HL-60/S4 (cell line): ENCODE measurements around the gene ITGAV.

Experiments
- in situ Hi-C: fragments of 300-500 bp; cut with MboI; formaldehyde crosslinking; loops from 2 replicates; pipeline ENCODE4 v1.14.3; 2022; ENCODE audit warnings: low sequenced_read_pairs

The ITGAV gene

DNA sequence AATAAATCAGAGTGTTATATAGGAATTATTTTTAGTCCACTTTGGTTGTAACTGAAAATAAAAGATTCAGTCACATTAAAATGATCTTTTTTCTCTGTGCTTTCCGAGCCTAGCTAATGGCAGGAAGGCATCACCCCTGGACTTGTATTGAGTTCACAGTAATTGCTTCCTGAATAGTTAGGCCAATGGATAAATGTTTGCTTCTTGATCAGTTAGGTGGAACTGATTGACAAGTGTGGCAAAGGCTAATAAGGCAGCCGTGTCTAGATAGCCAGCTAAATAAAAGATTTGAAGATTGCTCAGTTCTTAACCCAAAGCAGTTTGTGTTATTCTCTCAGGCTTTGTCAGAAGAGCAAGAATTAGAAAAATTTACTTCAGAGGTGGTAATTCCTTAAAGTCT lies 124.8 kb downstream of the ITGAV start:
- in situ Hi-C loops = no loop called here

DNA sequence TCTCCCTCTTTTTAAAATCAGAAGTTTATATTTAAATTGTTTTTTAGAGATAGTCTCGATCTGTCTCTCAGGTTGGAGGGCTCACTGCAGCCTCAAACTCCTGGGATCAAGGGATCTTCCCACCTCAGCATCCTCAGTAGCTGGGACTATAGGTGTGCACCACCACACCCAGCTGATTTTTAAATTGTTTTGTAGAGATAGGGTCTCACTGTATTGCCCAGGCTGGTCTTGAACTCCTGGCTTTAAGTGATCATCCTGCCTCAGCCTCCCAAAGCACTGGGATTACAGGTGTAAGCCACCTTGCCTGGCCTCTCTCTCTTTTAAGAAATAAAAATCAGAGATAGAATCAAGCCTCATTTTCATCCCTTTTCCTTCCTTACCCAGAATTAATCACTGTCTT lies 126.1 kb downstream of the ITGAV start:
- in situ Hi-C loops = no loop called here

DNA sequence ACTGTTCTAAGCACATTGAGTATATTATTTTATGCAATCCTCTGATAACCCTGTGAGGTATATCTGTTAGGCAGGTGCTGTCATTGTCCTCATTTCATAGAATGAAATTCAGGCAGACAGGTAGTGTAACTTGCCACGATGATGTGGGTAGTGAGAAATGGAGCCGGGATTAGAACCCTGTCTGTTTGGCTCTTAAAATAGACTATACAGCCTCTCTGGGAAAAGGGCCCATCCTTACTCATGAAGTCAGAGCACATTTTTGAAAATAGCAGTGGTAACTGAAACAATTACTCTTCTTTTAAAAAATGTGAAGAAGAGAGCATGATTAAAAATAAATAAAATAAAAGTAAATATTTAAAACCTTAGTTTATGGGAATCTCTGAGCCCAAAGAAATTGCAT lies 127.0 kb downstream of the ITGAV start:
- in situ Hi-C loops = no loop called here

DNA sequence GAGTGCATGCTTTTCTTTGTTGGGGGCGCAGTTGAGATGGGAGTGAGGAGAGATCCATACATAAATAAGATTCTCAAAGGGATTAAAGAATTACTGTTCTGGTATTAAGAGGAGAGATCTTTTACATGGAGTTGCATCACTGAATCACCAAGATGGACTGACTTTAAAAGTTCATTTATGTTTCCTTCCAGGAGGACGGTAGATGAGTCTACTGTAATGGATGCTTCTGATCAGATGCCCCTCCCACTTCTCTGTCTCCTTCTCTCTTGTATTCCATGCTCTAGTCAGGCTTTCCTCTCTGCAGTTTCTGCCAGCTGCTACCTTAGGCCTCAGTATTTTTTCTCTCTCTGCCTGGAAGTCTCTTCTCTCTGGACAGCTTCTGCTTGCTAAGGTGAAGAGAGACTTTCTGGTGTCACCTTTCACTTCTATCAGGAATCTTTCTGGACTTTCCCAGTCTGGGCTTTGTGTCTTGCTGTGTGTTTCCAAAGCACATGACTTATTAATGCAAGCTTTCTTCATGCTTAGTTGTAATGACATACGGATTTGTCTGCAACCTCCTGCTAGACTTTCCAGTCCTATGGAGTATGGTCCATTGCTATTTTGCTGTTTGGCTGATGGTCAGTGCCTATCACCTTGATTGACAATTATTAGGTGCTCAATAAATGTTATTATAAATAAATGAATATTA lies 127.6 kb downstream of the ITGAV start:
- in situ Hi-C loops = no loop called here

DNA sequence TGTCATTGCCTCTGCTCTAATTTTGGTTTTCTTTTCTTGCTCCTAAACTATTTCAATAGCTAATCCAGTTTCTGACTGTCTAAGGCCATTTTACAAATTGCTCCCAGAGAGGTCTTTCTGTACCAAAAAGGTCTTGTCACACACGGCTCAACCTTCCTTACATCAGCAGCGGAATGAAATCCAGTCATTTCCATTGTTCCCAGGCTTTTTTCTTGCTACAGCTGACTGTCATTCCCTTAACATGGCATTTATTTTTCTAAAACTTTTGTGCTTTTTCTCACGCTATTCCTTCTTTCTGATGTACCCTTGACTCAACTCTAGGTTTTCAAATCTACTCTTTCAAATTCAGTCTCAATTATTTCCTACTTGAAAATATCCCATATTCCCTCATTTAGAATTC lies 128.3 kb downstream of the ITGAV start:
- in situ Hi-C loops = no loop called here

DNA sequence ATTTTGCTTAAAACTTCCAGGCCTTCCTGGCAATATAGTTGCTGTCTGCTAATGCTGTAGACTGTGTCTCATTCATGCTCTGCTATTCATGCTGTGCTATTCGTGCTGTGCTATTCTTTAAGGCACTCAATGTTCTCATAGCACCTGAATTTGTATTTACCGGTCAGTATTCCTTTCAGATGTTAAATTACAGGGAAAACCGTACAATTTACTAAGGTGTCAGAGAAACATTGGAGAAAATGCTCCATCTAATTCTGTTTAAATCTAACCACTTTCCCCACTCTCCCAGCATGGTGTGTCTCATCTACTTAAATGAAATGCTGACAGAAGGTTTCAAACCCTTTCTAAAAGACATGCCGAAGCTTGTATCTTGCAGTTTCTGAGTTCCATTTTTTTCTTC lies 129.0 kb downstream of the ITGAV start:
- in situ Hi-C loops = no loop called here

DNA sequence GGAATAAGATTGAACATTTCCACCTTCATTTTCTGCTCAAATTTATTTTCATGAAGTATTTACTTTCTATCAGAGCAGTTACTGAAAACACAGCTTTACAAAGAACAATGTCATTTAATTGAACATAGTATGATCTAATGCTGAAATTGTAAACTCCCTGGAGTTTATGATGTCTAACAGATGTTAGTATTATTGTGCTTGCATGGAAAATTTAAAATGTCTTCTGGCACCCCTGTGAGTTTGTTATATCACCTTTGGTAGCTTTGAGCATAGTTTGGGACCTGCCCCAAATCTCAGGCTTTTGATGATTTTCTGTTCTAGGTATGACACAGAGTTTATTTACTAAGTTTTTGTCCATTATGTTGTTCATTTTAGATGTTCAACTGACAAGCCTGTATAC lies 132.1 kb downstream of the ITGAV start:
- in situ Hi-C loops = no loop called here

DNA sequence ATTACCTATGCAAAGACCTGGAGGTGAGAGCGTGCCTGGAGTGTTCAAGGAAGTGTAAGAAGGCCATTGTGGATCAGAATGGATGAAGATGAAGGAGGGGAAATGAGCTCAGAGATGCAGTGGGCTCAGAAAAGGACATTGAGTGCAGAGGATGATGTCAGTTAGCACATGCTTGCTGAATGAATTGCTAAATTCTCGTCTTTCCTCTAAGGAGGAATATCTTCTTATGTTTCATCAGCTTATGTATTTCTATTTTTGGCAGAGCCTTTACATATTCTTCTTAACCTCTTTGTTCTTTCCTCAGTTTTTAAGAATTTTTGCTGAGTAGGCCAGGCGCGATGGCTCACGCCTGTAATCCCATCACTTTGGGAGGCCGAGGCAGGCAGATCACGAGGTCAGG lies 134.9 kb downstream of the ITGAV start:
- in situ Hi-C loops = no loop called here

DNA sequence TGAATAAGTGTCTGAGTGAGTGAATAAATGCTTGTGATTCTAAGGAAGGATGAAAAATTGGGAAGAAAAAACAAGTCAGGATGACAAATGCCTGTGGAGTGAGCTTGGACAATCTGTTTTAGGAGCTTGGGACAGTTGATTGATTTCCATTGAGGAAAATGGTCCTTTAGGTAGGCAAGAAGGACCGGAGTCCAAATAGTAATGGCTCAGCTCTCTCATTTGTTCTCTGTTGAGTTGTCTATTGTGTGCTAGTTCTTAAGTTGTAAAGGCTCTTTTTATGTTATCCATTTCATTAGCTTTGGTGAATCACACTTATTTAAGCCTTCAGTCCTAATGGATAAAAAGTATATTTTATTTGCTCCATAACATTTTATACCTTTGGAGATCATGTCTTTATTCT lies 135.9 kb downstream of the ITGAV start:
- in situ Hi-C loops = no loop called here

DNA sequence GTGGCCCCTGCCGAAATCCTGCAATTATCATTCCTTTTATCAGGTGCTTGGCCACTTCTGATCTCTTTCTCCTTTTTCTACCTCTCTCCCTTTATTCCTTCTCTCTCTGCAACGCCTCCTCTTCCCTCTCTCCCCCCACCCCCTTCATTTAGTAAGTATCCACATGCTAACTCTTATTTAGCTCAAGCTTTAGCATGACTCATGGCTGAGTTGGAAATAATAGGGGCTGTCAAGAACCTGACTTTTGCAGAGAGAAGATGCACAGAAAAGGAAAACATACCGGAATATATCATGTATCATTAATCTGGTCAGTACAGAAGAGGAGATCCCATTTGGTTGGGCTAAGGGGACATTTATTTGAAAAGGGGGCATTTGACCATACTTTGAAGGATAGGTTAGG lies 137.1 kb downstream of the ITGAV start:
- in situ Hi-C loops = no loop called here

DNA sequence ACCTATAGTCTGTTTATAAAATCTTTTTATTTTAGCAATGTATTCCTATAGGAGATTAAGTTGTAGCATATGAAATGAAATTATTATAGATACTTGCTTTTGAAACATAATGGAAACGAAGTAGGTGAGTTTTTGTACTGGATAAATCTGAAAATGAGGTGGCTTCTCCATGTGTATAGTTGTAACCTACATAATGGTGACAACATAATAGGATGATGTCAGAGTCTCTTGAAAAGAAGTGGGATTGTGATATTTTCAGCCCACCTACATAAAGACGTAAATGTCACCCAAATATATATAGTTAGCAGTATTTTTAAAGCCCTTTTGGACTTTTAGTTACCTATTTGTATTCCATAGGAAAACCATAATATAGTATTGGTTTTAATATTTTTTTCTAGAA lies 138.8 kb downstream of the ITGAV start:
- in situ Hi-C loops = no loop called here
